HG03097 (cell line): Measurements from ENCODE around the gene FBXL4.
A peak's percentile ranks its signal among the peaks of the same experiment; 100 is the strongest.

Source experiments
- ATAC-seq: cut with Tn5 transposase; IDR thresholded peaks from one replicate; pipeline ENCODE4 v1.9.1; 2021; ENCODE audit not compliant: unreplicated experiment, low FRiP score

The FBXL4 gene

DNA sequence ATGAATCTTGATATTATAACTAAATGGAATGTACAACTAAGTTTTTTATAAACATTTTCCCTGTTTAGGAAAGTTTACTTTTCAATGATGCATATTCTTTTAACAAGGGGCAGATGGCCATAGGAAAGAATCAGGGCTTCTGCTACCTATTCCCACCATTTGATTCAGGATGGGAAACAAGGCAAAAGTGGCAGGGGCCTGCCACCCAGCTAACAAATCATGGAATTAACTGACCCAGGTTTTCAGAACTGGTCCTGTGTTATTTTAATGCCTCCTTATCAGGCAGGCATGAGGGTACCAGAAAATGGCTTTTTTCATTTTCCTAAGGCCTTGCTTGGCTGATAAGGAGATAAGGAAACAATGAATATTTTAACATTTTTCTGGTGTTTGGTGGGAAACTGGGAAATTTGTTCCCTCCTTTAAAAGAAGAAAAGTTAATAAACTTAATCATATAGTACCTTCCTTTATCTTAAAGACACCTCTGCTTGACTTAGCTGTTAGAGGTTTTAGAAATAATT is 106.7 kb downstream of the FBXL4 start:
- ATAC-seq, result no peak

DNA sequence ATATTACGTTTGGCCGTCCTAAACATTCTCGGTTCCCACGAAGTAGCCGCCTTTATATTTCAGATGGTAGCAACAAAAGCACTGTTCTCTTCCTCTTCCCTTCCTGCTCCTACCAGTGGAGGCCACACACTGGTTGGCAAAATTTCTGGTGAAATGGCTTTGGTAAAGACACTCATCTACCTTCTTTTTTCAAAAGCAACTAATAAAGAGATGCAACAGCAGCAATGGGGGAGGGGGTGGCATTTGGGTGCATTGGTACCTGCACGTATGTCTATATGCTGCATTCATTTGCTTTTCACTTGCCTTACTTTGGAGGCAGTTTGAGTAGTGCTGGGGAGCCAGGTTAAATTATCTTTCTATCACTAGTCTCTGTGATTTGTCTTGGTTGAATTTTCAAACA is 107.4 kb downstream of the FBXL4 start:
- no peak for ATAC-seq

DNA sequence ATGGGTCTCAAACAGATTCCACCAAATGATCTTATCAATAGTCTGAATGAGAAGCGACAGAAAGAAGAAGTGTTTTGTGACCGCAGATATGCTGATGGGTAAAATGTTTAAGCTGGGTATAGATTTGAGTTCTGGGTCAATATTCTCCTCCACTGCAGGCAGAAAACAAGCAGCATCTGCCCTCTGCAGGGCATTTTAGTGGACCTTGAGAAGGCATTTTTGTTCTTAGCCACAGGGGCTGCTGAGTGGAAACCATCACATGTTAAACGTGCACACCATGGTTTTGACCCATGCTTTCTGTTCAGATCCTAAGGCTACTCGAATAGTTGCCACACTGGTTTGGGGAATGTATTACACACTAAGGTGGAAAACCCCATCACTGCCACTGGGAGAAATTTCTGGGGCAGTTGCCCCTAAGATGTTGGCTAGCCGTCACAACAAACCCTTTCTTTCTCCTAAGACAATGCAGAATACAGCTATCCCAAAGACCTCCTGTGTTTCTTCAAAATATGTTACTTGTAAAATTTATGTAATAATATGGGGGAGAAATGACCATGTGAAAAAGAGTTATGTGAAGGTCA is 107.9 kb downstream of the FBXL4 start:
- ATAC-seq, result no peak

DNA sequence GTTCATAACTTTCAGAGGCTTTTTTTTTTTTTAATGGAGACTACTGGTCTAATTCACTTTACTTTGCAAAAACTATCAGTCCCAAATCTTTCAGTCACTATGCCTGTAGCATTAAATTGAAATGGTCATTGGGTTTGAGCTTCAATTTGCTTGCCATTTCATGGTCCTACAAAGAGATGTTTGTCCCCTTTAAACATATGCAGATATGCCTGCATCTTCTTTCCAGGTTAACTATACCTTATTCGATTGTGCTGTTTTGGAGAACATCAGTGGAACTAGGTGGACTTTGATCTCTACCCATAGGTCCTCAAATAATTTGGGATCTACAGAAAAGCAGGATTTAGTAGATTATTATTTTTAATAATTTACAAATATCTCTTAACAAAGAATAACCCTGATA is 108.8 kb downstream of the FBXL4 start:
- ATAC-seq, result no peak

DNA sequence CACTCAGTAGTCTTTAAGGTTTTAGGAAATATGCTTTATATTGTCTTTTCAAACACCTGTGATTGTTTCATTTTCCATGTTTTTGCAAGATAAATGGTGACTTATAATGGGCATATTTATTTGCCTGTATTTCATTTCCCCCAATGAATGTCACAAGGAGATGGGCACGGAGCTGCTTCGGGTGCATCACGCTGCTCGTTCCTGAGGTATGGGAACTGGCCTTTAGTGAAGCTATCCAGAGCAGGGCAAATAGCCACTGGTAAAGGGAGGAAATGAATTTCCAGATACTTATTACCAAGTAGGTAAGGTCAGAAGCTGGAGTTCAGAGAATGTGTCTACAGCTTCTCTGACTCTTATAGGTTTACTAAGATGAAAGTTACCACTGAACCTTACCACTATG is 109.7 kb downstream of the FBXL4 start:
- no peak for ATAC-seq

DNA sequence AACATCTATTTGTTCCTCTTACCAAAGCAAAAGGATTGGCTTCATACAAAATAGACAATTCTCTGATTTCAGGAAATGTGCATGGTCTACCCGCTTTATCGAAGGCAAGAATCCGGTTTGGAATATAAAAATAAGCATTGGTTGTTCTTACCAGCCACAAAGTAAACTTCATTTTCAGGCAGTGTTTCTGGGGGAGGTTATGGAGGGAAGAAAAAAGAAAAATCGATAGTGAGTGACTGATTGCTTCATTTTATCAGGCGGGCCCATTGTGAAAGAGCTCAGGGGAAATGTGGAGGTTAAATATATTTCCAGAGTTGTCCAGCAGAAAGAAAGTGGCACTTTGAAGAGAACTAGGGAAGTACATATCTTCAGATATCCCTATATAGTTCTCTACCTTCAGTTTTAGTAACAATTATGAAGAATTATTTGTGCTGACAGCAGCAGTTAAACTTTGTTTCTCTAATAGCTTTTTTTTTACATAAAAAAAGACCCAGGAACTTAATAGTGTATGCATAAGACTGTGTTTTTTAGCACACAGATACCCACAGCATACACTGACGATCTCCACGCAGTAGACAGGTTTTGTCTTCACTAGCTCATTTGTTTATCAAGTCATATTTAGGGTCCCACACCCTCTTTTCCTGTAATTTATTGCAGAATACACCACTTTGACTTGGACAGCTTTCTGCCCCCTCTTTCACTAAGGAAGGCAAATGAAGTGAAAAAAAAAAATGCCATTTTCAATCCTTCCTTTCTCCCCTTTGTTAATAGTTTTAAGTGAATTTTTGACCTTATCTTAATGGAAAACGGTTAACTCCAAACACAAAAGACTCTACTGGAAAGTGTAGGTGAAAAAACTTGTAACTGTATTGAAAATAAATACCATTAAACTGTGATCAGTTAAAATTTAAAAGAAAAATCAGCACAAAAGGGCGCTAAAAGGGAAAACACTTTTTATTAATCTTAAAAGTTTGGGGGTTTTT is 110.5 kb downstream of the FBXL4 start:
- ATAC-seq, result no peak

DNA sequence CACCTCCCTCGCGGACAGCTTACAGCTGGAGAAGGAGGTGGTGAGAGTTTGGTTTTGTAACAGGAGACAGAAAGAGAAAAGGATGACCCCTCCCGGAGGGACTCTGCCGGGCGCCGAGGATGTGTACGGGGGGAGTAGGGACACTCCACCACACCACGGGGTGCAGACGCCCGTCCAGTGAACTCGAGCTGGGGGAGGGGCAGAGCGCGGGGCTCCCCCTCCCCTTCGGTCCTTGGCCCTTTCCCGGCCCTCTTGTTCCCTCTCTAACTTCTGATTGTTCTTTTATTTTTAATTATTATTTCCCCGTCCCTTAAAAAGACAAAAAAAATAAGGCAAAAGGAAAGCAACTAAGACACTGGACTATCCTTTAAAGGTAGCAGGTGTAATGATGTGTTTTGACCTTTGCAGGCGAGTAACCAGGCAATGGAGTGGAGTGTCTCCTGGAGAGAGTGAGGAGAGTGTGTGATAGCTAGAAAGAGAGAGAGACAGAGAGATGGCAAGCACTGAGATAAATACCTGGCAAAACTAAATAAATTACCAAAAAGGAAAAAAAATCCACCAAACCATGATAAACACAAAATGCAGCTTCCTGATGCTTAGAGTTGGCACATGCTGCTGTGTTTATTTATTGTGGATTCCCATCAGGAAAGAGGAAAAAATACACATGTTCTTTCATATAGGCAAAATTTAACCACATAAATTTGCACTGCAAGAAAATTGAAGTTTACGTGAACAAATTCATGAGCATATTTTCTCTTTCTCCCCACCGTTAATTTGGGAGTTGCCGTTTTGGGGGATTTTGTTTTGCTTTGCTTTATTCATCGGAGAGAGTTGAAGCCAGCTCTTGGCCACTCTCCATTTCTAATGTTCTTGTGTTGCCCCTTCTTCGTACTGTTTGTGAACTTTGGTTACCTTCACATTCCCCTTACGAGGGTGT is 111.5 kb downstream of the FBXL4 start:
- no peak for ATAC-seq

DNA sequence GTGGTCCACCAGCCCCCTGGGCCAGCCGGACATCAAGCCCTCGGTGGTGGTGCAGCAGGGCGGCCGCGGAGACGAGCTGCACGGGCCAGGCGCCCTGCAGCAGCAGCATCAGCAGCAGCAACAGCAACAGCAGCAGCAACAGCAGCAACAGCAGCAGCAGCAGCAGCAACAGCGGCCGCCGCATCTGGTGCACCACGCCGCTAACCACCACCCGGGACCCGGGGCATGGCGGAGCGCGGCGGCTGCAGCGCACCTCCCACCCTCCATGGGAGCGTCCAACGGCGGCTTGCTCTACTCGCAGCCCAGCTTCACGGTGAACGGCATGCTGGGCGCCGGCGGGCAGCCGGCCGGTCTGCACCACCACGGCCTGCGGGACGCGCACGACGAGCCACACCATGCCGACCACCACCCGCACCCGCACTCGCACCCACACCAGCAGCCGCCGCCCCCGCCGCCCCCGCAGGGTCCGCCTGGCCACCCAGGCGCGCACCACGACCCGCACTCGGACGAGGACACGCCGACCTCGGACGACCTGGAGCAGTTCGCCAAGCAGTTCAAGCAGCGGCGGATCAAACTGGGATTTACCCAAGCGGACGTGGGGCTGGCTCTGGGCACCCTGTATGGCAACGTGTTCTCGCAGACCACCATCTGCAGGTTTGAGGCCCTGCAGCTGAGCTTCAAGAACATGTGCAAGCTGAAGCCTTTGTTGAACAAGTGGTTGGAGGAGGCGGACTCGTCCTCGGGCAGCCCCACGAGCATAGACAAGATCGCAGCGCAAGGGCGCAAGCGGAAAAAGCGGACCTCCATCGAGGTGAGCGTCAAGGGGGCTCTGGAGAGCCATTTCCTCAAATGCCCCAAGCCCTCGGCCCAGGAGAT is 112.4 kb downstream of the FBXL4 start:
- no peak for ATAC-seq

DNA sequence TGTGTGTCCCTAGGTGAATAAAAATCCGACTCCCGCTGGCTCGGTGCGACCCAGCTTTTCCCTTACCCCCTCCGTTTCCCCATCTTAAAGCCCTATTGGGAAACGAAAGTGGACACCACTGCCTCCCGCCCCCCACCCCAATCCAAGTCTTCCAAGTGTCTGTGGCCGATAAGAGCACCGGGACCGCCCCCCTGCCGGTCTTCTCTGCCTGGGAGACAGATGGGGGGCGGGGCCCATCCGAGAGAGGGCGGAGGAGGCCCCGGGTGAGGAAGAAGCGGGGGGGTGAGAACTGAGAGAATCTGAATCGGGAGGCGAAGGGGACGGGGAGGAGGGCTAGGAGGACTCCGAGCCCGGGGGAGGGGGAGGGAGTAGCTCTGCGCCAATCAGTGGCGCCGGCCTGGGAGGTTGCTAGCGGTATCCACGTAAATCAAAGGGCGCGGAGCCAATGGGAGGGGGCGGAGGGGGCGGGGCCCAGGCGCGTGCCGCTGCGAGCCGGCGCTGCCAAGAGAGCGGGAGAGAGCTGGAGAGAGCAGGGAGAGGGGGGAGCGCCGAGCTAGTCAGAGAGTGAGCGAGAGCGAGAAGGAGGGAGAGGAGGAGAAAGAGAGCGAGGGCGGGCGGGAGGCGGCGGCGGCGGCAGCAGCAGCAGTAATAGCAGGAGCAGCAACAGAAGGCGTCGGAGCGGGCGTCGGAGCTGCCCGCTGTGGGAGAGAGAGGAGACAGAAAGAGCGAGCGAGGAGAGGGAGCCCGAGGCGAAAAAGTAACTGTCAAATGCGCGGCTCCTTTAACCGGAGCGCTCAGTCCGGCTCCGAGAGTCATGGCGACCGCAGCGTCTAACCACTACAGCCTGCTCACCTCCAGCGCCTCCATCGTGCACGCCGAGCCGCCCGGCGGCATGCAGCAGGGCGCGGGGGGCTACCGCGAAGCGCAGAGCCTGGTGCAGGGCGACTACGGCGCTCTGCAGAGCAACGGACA is 113.4 kb downstream of the FBXL4 start, which contains the start of gene POU3F2:
Gene POU3F2 (plus strand): TSS at position 515 of the 972 bp plus-strand sequence. CDS start 300 bp downstream, at position 815.
- peak; percentile 71 for ATAC-seq

DNA sequence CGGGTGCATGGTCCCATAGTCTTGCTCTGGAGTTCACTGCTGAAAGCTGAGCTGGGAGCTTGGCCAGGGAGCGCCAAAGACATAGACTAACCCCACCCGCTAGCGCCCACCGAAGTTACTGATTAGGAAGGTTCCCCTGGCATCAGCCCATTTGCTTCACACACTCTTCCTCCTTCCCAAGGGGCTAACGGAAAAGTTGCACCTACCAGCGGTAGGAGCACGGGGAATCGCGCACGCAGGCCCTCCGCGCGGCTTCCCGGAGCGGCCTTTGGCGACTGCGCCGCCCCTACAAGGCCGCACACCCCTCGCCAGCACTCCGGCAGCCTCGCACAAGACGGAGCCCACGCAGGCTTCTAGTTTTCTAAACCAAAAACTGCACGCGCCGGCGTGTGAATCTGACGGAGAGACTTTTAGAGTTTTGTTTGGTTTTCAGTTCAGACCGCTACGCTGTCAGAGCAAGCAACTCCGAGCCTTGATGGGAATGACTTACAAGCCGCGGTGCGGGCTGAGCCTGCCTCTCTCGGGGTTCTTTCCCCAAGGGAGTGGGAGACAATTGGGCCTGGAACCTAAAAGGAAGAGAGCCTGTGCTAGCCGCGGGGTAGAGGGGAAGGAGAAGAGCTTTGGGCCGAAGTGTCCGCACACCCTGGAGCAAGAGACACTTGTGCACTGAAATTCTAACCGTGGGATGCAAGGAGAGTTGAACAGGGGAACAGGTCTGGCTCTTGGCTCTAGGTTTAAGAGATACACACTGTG is 114.3 kb downstream of the FBXL4 start:
- ATAC-seq, result no peak

DNA sequence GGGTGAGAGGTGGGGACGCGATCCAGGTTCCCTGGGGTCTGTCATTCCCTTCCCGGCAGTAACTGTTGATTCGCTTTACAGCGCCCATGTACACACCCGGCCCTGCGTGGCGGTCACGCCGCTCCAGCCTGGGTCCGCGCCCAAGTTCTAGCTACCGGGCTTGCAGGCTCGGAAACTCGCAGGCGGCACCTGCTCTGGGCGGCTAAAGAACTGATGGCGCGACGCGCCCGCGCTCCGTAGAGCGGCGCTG is 114.8 kb downstream of the FBXL4 start:
- no peak for ATAC-seq

DNA sequence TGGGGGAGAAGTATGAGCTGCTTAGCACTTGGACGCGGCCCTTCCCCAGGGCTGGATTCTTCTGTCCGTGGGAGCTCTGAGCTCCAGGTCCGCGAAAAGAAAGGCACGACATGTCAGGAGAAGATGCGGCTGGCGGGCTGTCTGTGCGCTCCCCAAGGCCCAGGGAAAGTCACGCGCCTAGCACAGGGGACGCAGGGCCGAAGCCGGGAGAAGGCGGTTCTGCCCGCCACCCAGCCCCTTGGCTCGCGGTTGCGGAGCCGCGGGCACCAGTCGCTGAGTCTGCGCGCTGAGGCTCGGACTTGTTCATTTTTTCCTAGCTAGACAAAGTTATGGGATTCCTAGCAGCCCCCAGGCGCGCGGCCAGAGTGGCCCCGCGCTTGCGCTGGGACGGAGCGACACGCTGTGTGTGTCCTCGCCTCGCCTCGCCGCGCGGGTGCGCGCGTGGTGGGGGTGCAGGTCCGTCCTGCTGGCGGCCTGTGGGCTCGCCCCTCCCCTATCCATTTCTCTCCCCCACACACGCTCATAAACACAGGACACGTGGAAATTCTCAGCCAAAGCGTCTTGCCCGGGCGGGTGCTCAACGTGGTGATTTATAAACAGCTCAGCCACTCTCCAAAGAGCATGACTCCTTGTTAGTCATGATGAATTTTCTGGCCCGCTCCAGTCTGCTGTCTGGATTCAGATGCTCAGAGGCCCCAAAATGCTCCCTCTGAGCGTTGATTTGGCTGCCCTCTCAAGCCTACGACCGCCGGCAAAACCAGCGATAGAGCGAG is 115.3 kb downstream of the FBXL4 start:
- no peak for ATAC-seq

DNA sequence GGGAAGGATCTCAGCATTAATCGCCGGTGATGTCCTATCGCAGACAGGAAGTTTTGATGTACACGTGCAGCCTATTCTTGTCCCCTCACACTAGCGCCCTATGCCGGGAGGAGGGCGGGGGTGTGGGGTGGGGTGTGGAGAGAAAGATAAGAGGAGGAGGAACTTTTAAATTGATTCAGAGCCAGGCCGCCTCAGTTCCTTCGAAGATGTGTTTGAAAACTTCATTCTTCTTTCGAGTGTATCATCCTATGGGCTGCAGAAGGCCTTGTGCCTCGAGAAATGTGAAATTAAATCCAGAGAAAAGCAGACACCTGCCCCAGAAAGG is 115.8 kb downstream of the FBXL4 start:
- ATAC-seq, result no peak

DNA sequence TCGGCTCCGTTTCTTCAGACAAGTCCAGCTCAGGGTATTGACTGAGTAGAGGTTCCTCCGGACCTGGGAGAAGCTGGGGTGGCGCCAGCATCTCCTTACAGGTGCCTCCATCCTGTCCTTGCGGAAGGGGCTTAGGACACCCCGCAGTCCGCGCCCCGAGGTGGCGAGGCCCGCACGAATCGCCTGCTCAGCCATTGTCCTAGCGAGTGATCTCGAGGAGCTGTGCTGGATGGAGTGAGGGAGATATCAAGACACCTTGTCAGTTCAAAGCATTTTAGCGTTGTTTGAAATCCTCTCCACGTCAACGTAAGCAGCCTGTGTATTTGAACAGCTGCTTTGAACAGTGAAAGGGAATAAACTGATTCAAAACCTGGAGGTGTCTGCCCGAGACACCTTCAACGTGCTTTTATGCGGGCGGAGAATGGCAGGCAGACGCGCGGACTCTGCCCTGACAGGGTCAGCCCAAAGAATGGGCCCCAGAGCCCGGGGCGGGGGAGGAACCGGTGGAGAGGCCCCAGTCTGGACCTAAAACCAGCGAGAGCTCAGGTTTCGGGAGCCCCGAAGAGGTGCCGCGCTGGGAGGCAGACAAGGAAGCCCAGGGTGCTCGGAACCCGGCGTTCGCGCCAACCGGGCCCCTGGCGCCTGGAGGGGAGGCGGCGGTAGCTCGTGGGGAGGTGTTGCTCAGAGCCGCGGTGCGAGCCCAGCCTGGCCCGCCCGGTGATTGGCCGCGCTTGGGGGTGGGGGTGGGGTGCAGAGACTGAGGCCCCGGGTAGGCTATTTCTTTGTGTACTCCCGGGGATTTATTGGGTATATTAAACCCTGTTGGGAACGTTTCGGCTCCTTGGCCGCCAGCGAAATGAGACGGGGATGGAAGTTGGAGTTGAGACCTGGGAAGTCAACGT is 116.4 kb downstream of the FBXL4 start:
- ATAC-seq, result no peak

DNA sequence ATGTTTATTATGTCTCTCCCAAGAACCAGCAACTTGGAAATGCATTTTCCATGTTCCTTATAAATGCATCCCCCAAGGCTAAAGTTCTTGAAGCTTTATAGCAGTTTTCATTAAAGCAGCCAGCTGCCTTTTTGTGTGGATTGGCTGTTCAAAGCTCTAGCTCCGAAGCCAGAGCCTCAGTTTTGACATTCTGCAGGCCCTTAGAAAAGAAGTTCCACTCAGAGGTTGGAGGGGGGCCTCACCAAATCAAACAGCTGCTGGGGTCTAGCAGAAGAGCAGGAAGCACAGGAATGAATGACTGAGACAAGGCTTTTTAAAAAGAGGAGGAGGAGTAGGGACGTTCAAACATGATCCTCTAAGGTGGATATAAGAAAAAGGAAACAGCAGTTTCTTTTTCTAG is 117.6 kb downstream of the FBXL4 start:
- ATAC-seq, result no peak

DNA sequence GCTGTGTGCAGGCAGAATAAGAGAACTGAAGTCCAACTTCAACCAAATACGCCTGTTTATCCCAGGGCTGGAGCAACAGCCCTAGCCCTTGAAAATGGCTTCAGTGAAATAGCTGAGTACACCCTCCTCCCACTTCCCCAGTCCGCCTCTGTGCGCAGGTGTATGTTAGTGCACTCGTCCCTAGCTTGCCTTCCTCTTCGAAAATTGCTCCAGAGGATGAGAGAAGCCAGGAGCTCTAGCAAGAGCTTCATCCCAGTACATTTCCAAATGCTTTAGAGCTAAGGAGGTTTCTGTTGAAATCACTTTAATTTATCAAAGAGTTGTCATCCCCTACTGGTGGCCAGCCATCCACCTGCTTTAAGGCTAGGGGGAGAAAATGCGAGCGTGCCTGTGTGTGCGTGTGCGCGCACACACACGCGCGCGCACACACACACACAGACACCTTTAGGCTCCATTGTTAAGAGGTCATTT is 118.8 kb downstream of the FBXL4 start:
- ATAC-seq, result no peak
